ENCODE measurements around the gene IL37.

Gene IL37

DNA sequence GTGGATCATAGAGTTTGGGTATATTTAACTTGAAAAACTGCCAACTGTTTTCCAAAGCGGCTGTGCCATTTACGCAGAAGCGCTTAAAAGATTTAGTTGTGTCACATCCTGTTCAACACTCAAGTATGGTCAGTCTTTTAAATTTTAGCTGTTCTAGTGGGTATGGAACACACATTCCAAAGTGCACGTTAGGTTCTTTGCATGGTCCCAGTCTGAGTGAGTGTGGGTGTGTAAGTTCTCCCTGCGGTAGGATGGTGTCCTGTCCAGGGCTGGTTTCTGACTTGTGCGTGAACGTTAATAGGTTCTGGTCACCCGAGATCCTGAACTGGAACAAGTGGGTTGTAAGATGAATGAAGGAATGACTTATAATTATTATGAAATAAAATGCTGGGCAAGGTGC, 38.5 kb downstream of the IL37 start:
- no peak overlapping the region for H3K4me3 ChIP-seq (ENCODE audit: low read depth, low read length)
- in situ Hi-C loops (cut with HindIII; ENCODE audit: low pct_ligation_motif_present, low sequenced_read_pairs) = loop anchor here (25.0 kb wide), 1 partner anchor 187 kb away; the partner anchor contains the start of gene CKAP2L
- no peaks in the 10 kb centered on the region for H3K27me3 ChIP-seq (replicated peaks)
- no peak overlapping the region for H3K27ac ChIP-seq
- no peaks in the 10 kb centered on the region for H3K36me3 ChIP-seq (replicated peaks)
- no peak for DNase-seq
- TF ChIP-seq, protein P1, sequence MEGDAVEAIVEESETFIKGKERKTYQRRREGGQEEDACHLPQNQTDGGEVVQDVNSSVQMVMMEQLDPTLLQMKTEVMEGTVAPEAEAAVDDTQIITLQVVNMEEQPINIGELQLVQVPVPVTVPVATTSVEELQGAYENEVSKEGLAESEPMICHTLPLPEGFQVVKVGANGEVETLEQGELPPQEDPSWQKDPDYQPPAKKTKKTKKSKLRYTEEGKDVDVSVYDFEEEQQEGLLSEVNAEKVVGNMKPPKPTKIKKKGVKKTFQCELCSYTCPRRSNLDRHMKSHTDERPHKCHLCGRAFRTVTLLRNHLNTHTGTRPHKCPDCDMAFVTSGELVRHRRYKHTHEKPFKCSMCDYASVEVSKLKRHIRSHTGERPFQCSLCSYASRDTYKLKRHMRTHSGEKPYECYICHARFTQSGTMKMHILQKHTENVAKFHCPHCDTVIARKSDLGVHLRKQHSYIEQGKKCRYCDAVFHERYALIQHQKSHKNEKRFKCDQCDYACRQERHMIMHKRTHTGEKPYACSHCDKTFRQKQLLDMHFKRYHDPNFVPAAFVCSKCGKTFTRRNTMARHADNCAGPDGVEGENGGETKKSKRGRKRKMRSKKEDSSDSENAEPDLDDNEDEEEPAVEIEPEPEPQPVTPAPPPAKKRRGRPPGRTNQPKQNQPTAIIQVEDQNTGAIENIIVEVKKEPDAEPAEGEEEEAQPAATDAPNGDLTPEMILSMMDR (IDR thresholded peaks at IDR 0.05; ENCODE audit: low read depth, low read length, missing control alignments) = no peak

DNA sequence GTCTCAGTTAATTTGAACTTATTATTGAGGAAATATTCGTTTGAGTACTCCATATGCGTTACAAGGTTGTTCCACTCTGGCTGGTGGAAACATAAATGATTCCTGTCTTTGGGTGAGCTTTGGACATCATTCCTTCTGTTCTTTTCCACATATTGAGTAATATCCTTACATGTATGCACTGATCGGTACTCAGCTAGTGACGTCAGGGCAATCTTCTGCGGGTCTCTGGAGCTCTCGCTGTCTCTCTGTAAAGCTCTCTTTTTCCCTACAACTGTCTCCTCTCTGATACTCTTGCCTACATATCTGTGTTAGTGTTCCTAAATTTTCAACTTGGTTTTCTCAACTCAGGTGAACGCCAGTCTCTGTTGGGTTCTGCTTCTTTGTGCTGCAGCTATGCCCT, 43.4 kb downstream of the IL37 start:
- H3K27me3 ChIP-seq (replicated peaks) = peaks cover 3% of the 10 kb centered on the region
- no peak for DNase-seq
- TF ChIP-seq, protein P1 (IDR thresholded peaks at IDR 0.05; ENCODE audit: low read depth, low read length, missing control alignments) = no peak

DNA sequence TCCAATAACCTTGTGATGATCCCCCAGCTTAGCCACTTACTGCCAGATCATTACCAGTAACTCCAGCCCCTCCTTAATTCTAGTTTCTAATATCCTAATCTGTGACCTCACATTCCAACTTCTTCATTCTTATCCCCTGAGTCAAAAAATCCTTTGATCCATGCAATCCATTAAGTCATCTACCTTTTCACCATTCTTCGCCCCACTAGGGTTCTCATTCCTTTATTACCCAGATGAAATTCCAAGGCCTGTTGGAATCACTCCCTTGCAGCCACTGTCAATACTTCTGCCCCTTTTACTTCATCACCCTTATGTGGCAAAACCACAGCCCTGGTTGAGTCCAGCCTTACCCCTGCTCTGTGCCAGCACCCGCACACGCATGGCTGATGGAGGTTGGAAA, 46.5 kb downstream of the IL37 start:
- no peak overlapping the region for H3K27ac ChIP-seq
- H3K36me3 ChIP-seq (replicated peaks) = no peaks in the 10 kb centered on the region
- peaks cover 3% of the 10 kb centered on the region for H3K27me3 ChIP-seq (replicated peaks)
- DNase-seq = no peak
- H3K4me3 ChIP-seq (ENCODE audit: low read depth, low read length) = no peak overlapping the region
- TF ChIP-seq, protein P1 (IDR thresholded peaks at IDR 0.05; ENCODE audit: low read depth, low read length, missing control alignments) = no peak
- in situ Hi-C loops (cut with HindIII; ENCODE audit: low pct_ligation_motif_present, low sequenced_read_pairs) = no loop called here

More for the DNA sequence above, 43.4 kb downstream of the IL37 start:
- Histone ChIP-seq H3K27ac (no peak overlapping the region), H3K36me3 (replicated peaks) (no peaks in the 10 kb centered on the region), H3K4me3 (ENCODE audit: low read depth, low read length) (no peak overlapping the region)
- in situ Hi-C loops (cut with HindIII; ENCODE audit: low pct_ligation_motif_present, low sequenced_read_pairs) = no loop called here

DNA sequence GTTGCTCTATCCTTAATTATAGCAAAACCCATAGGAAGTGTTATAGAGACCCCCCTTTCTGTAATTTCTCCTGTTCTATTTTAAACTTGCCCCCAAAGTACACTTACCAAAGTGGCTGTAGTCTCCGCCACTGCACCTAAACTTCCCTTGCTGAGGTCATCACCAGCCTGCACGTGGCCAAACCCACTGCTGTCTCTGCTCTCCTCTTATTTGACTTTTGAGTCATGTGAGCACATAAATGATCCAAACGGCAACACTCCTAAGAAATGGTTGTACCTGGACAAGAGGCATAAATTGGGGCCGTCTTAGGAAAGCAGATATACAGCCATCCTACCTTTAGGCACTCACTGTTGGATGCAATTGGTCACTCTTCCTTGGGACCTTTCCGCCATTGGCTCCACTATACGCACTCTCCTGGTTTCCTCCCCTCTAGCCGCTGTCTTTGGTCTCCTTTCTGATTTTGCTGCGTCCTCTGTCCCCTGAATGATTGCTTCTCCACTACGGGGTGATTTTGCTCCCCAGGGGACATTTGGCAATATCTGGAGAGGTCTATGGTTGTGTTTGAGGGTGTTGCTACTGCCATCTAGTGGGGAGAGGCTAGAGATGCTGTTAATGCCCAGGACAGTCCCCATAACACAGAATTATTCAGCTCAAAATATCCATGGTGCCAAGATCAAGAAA, 47.6 kb downstream of the IL37 start:
- no peaks in the 10 kb centered on the region for H3K36me3 ChIP-seq (replicated peaks)
- TF ChIP-seq, protein P1 (IDR thresholded peaks at IDR 0.05; ENCODE audit: low read depth, low read length, missing control alignments) = peak; percentile 90
- peaks cover 3% of the 10 kb centered on the region for H3K27me3 ChIP-seq (replicated peaks)
- in situ Hi-C loops (cut with HindIII; ENCODE audit: low pct_ligation_motif_present, low sequenced_read_pairs) = no loop called here
- peak; percentile 68 for DNase-seq
- H3K4me3 ChIP-seq (ENCODE audit: low read depth, low read length) = no peak overlapping the region
- H3K27ac ChIP-seq = no peak overlapping the region

DNA sequence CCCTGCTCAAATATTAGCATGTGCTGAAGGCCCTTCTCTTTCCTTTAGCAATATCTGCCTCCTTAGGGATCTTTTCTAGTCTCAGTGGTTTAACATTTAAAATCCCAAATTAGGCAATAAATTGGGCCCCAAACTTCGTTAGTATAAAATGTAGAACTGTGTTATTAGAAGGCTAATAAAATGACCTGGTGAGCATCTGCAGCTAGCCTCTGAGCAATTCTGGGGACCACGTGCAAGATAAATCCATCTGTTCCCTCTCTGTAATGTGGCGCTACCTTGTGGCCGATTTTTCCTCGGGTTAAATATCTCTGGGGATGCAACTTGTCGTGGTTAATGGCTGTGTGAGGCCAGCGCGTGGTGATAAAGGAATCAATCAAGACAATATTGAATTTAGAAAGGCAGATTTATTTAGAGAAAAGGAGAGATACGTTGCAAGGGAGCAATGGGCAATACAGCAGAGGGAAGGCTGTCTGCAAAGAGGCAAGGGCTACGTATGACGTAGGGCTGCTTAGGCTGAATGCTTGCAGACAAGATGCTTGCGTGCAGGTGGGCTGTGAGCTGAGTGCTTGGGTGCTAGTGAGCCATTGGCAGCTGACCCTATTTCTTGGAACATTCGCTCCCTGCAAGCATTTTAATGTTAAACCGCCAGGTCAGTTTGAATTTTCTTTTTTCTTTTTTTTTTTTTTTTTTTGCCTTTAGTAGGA, 48.3 kb downstream of the IL37 start:
- Histone ChIP-seq H3K4me3 (ENCODE audit: low read depth, low read length) (no peak overlapping the region), H3K27me3 (replicated peaks) (peaks cover 3% of the 10 kb centered on the region), H3K36me3 (replicated peaks) (no peaks in the 10 kb centered on the region), H3K27ac (no peak overlapping the region)
- TF ChIP-seq, protein P1 (IDR thresholded peaks at IDR 0.05; ENCODE audit: low read depth, low read length, missing control alignments) = no peak
- in situ Hi-C loops (cut with HindIII; ENCODE audit: low pct_ligation_motif_present, low sequenced_read_pairs) = no loop called here
- no peak for DNase-seq
